ENCODE measurements around the gene PRKACG. TPM values are rescaled to one million over a fixed set of nuclear protein-coding genes. Genes with fewer than 3 reads are reported as not detected.

PRKACG gene
- total RNA-seq, 2 donors from 2014 or later, result not detected

DNA sequence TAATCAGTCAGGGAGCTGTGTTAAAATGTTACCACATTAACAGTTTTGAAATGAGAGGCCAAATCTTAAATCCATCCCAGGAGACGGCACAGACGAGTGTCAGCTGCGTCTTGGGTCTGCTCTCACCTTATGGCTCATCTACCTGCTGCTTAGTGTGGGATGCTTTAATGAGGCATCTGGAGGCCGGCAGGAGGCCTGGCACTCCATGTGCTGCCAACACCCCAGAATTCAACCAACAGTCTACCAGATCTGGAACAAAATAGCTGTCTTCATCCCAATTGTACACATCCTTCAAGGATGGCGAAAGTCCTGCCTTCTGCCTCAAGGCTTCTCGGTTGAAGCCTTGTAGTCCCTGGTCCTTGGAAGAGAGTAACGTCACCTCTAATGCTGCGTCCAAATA, 12.0 kb downstream of the PRKACG start:
- TF ChIP-seq, protein P1, sequence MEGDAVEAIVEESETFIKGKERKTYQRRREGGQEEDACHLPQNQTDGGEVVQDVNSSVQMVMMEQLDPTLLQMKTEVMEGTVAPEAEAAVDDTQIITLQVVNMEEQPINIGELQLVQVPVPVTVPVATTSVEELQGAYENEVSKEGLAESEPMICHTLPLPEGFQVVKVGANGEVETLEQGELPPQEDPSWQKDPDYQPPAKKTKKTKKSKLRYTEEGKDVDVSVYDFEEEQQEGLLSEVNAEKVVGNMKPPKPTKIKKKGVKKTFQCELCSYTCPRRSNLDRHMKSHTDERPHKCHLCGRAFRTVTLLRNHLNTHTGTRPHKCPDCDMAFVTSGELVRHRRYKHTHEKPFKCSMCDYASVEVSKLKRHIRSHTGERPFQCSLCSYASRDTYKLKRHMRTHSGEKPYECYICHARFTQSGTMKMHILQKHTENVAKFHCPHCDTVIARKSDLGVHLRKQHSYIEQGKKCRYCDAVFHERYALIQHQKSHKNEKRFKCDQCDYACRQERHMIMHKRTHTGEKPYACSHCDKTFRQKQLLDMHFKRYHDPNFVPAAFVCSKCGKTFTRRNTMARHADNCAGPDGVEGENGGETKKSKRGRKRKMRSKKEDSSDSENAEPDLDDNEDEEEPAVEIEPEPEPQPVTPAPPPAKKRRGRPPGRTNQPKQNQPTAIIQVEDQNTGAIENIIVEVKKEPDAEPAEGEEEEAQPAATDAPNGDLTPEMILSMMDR (IDR thresholded peaks at IDR 0.05), result no peak
- DNase-seq (ENCODE audit: low spot score), result no peak
- Histone ChIP-seq H3K27ac (no peak overlapping the region), H3K4me1 (ENCODE audit: control insufficient read depth in 1 of 2, low read depth in 2 of 2) (no peaks in the 10 kb centered on the region), H3K4me3 (no peak overlapping the region), H3K9me3 (no peaks in the 10 kb centered on the region), H3K27me3 (replicated peaks; ENCODE audit: insufficient read depth) (no peaks in the 10 kb centered on the region), H3K36me3 (no peaks in the 10 kb centered on the region)
- no peak for ATAC-seq (ENCODE audit: insufficient number of reproducible peaks, low FRiP score, low read depth)

DNA sequence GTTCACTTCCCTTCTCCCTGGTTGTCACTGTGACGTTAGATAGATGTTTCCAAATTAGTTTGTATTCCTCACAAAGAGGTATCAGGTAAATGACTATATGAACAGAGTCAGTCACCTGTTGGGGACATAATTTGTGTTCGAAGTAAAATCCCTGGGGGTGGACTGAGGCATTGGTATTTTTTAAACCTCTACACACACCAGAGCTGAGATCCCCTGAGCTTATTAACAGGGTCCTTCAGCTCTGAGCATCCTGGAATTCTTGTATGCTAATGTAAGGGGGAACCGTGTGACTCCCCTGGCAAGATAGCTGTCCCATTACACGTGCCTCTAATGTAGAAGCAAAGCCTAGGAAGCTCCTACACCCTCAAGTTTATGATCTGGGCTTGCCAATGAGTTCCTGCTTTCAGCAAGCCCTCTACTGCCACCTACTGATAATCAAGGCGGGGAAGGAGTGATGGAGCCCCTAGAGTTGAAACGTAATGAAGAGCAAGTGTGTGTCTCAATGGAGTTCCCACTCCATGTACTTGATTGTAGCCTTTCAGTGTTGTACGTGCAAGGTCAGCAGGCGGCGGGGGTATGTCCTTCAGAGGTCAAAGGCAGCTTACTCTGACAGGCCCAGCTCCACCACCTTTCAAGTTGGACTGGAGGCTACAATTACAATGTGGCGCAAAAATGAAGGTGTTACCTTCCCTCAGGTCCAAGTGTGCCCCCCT, 14.4 kb downstream of the PRKACG start:
- TF ChIP-seq, protein P1 (IDR thresholded peaks at IDR 0.05), result peak; percentile 65
- peak; percentile 67 for ATAC-seq (ENCODE audit: insufficient number of reproducible peaks, low FRiP score, low read depth)

DNA sequence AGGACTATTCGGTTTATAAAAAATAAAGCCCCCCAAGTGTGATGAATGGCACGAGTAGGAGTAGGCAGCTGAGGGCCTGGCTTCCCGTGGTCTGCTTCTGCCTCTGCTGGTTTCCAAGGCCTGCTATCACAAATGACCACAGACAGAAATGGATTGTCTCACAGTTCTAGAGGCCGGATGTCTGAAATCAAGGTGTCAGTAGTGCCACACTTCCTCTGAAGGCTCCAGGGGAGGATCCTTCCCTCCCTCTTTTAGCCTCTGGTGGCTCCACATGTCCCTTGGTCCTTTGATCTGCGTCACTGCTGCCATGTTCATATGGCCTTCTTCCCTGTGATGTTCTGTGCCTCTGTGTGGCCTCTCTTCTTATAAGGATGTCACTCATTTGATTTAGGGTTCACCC, 15.1 kb downstream of the PRKACG start:
- Histone ChIP-seq H3K27ac (no peak overlapping the region), H3K27me3 (replicated peaks; ENCODE audit: insufficient read depth) (no peaks in the 10 kb centered on the region), H3K9me3 (no peaks in the 10 kb centered on the region), H3K4me3 (no peak overlapping the region), H3K4me1 (ENCODE audit: control insufficient read depth in 1 of 2, low read depth in 2 of 2) (no peaks in the 10 kb centered on the region), H3K36me3 (no peaks in the 10 kb centered on the region)
- no peak for DNase-seq (ENCODE audit: low spot score)
- ATAC-seq (ENCODE audit: insufficient number of reproducible peaks, low FRiP score, low read depth), result no peak
- TF ChIP-seq, protein P1 (IDR thresholded peaks at IDR 0.05), result no peak

More for the DNA sequence above, 14.4 kb downstream of the PRKACG start:
- no peaks in the 10 kb centered on the region for H3K9me3 ChIP-seq
- no peaks in the 10 kb centered on the region for H3K27me3 ChIP-seq (replicated peaks; ENCODE audit: insufficient read depth)
- DNase-seq (ENCODE audit: low spot score), result peak; percentile 37
- H3K4me1 ChIP-seq (ENCODE audit: control insufficient read depth in 1 of 2, low read depth in 2 of 2), result no peaks in the 10 kb centered on the region
- no peak overlapping the region for H3K27ac ChIP-seq
- H3K4me3 ChIP-seq, result no peak overlapping the region
- H3K36me3 ChIP-seq, result no peaks in the 10 kb centered on the region

DNA sequence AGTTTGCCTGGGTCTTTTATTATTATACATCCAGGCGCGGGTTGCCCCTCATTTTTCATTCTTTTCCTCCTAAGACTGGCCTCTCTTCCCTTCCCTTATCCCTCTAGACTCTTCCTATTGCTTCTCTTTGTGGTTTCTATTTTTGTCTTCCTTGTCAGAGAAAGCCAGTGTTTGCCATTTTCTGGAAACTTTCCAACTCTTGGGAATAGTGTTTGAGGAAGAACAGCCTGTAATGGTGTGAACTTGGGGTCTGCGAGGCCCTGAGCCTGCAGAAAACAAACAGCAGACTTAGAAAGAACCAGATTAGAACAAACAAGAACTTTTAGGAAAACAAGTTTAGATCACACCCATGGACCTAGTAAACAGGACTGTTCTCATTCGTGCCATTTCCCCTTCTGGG, 15.5 kb downstream of the PRKACG start:
- Histone ChIP-seq H3K27ac (no peak overlapping the region), H3K27me3 (replicated peaks; ENCODE audit: insufficient read depth) (no peaks in the 10 kb centered on the region), H3K4me3 (no peak overlapping the region), H3K4me1 (ENCODE audit: control insufficient read depth in 1 of 2, low read depth in 2 of 2) (no peaks in the 10 kb centered on the region), H3K9me3 (no peaks in the 10 kb centered on the region), H3K36me3 (no peaks in the 10 kb centered on the region)
- TF ChIP-seq, protein P1 (IDR thresholded peaks at IDR 0.05), result no peak
- ATAC-seq (ENCODE audit: insufficient number of reproducible peaks, low FRiP score, low read depth) (no peak), DNase-seq (ENCODE audit: low spot score) (no peak)

DNA sequence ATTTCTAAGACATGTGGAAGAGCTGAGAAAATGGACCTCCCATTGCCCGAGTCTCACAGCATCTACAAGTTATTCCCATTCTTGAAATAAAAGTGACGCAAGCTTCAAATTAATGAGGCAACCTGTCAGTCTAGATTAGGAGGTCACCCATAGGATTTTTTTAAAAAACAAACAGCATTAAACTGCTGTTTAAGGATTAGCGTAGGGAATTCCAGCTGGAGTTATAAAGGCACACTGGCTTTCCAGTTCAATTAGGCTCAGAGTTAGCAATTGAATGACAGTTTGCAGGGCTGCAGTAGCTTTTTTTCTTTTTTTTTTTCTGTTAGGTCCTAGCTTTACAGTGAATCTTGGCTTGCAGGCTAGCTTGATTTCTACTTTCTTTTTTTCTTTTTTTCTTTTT, 16.2 kb downstream of the PRKACG start:
- ATAC-seq (ENCODE audit: insufficient number of reproducible peaks, low FRiP score, low read depth) (no peak), DNase-seq (ENCODE audit: low spot score) (no peak)
- H3K27ac ChIP-seq, result no peak overlapping the region
- TF ChIP-seq, protein P1 (IDR thresholded peaks at IDR 0.05), result no peak
- H3K4me3 ChIP-seq, result no peak overlapping the region
- no peaks in the 10 kb centered on the region for H3K27me3 ChIP-seq (replicated peaks; ENCODE audit: insufficient read depth)
- H3K9me3 ChIP-seq, result no peaks in the 10 kb centered on the region
- no peaks in the 10 kb centered on the region for H3K36me3 ChIP-seq
- no peaks in the 10 kb centered on the region for H3K4me1 ChIP-seq (ENCODE audit: control insufficient read depth in 1 of 2, low read depth in 2 of 2)
